ENCODE data around the gene SLC18A2. TPM values are rescaled to one million over a fixed set of nuclear protein-coding genes. Genes with fewer than 3 reads are reported as not detected.

Gene SLC18A2
- total and polyA plus RNA-seq, 4 donors: 0.76 to 5.8 (median 1.4) TPM

GRCh38 chr10:117260084-117260483, 19.2 kb downstream of the SLC18A2 start:
- Histone ChIP-seq H3K36me3 (ENCODE audit: control insufficient read depth, insufficient read depth, low read length) (no peaks in the 10 kb centered on the region), H3K27ac (ENCODE audit: low read depth, low read length) (no peak overlapping the region), H3K27me3 (ENCODE audit: control insufficient read depth, insufficient read depth, low read length) (no peaks in the 10 kb centered on the region), H3K4me1 (ENCODE audit: control insufficient read depth, insufficient read depth, low read length) (no peaks in the 10 kb centered on the region), H3K4me3 (ENCODE audit: low read depth, low read length) (no peak overlapping the region), H3K9me3 (ENCODE audit: control insufficient read depth, insufficient read depth, low read length) (no peaks in the 10 kb centered on the region)
- 22% methylated on average over 2 of the region's 4 CpGs for WGBS (ENCODE audit: insufficient coverage)
- DNase-seq (ENCODE audit: low read depth in 4 of 6, low spot score in 6 of 6): no peak

- Histone ChIP-seq H3K27me3 (ENCODE audit: control insufficient read depth, insufficient read depth, low read length) (no peaks in the 10 kb centered on the region), H3K4me3 (ENCODE audit: low read depth, low read length) (no peak overlapping the region), H3K9me3 (ENCODE audit: control insufficient read depth, insufficient read depth, low read length) (no peaks in the 10 kb centered on the region), H3K4me1 (ENCODE audit: control insufficient read depth, insufficient read depth, low read length) (no peaks in the 10 kb centered on the region), H3K36me3 (ENCODE audit: control insufficient read depth, insufficient read depth, low read length) (no peaks in the 10 kb centered on the region), H3K27ac (ENCODE audit: low read depth, low read length) (no peak overlapping the region)
- WGBS (ENCODE audit: insufficient coverage): no CpG with 5 or more reads among the region's 3 CpGs
- no peak for DNase-seq (ENCODE audit: low read depth in 4 of 6, low spot score in 6 of 6)
Measured at GRCh38 chr10:117261501-117261900, 20.6 kb downstream of the SLC18A2 start.

GRCh38 chr10:117262291-117262902, 21.5 kb downstream of the SLC18A2 start:
- H3K36me3 ChIP-seq (ENCODE audit: control insufficient read depth, insufficient read depth, low read length): no peaks in the 10 kb centered on the region
- no peak overlapping the region for H3K4me3 ChIP-seq (ENCODE audit: low read depth, low read length)
- DNase-seq (ENCODE audit: low read depth in 4 of 6, low spot score in 6 of 6): no peak
- no peaks in the 10 kb centered on the region for H3K4me1 ChIP-seq (ENCODE audit: control insufficient read depth, insufficient read depth, low read length)
- no peaks in the 10 kb centered on the region for H3K27me3 ChIP-seq (ENCODE audit: control insufficient read depth, insufficient read depth, low read length)
- no peak overlapping the region for H3K27ac ChIP-seq (ENCODE audit: low read depth, low read length)
- no peaks in the 10 kb centered on the region for H3K9me3 ChIP-seq (ENCODE audit: control insufficient read depth, insufficient read depth, low read length)
- WGBS (ENCODE audit: insufficient coverage): 82% methylated on average over 7 of the region's 10 CpGs

- Histone ChIP-seq H3K4me1 (ENCODE audit: control insufficient read depth, insufficient read depth, low read length) (no peaks in the 10 kb centered on the region), H3K27ac (ENCODE audit: low read depth, low read length) (no peak overlapping the region), H3K9me3 (ENCODE audit: control insufficient read depth, insufficient read depth, low read length) (no peaks in the 10 kb centered on the region), H3K27me3 (ENCODE audit: control insufficient read depth, insufficient read depth, low read length) (no peaks in the 10 kb centered on the region), H3K36me3 (ENCODE audit: control insufficient read depth, insufficient read depth, low read length) (no peaks in the 10 kb centered on the region), H3K4me3 (ENCODE audit: low read depth, low read length) (no peak overlapping the region)
- 93% methylated on average over 3 of the region's 7 CpGs for WGBS (ENCODE audit: insufficient coverage)
- no peak for DNase-seq (ENCODE audit: low read depth in 4 of 6, low spot score in 6 of 6)
Measured at GRCh38 chr10:117262903-117263293, 22.0 kb downstream of the SLC18A2 start.

DNA sequence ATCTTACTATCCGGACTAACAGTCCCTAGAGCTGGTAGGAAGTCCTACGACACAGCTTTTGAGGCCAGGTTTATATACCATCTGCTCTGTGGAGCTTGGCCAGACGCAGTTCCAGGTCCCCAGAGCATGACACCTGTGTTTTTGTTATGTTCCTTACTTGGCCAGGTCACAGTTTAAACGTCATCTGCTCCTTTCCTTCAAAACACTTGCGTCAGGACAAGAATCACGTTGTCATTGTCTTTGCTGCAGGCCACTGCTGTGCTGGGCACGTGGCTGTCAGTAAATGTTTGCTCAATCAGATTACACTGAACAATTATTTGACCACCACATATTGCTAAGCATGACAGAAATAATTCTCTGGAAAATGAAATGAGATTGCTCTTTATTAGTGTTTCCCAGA, 23.9 kb downstream of the SLC18A2 start:
- H3K27me3 ChIP-seq (ENCODE audit: control insufficient read depth, insufficient read depth, low read length): no peaks in the 10 kb centered on the region
- WGBS (ENCODE audit: insufficient coverage): 65% methylated on average over 4 of the region's 7 CpGs
- H3K27ac ChIP-seq (ENCODE audit: low read depth, low read length): no peak overlapping the region
- H3K4me1 ChIP-seq (ENCODE audit: control insufficient read depth, insufficient read depth, low read length): no peaks in the 10 kb centered on the region
- peak in 1 of 6 donors; percentile 16 for DNase-seq (ENCODE audit: low read depth in 4 of 6, low spot score in 6 of 6)
- no peak overlapping the region for H3K4me3 ChIP-seq (ENCODE audit: low read depth, low read length)
- H3K9me3 ChIP-seq (ENCODE audit: control insufficient read depth, insufficient read depth, low read length): no peaks in the 10 kb centered on the region
- no peaks in the 10 kb centered on the region for H3K36me3 ChIP-seq (ENCODE audit: control insufficient read depth, insufficient read depth, low read length)

- no peak for DNase-seq (ENCODE audit: low read depth in 4 of 6, low spot score in 6 of 6)
- no peaks in the 10 kb centered on the region for H3K4me1 ChIP-seq (ENCODE audit: control insufficient read depth, insufficient read depth, low read length)
- H3K27me3 ChIP-seq (ENCODE audit: control insufficient read depth, insufficient read depth, low read length): no peaks in the 10 kb centered on the region
- 53% methylated on average over 2 of the region's 9 CpGs for WGBS (ENCODE audit: insufficient coverage)
- H3K36me3 ChIP-seq (ENCODE audit: control insufficient read depth, insufficient read depth, low read length): no peaks in the 10 kb centered on the region
- H3K4me3 ChIP-seq (ENCODE audit: low read depth, low read length): no peak overlapping the region
- H3K9me3 ChIP-seq (ENCODE audit: control insufficient read depth, insufficient read depth, low read length): no peaks in the 10 kb centered on the region
- no peak overlapping the region for H3K27ac ChIP-seq (ENCODE audit: low read depth, low read length)
Measured at GRCh38 chr10:117266400-117266799, 25.5 kb downstream of the SLC18A2 start.

GRCh38 chr10:117266812-117267211, 25.9 kb downstream of the SLC18A2 start:
- Histone ChIP-seq H3K4me1 (ENCODE audit: control insufficient read depth, insufficient read depth, low read length) (no peaks in the 10 kb centered on the region), H3K9me3 (ENCODE audit: control insufficient read depth, insufficient read depth, low read length) (no peaks in the 10 kb centered on the region), H3K36me3 (ENCODE audit: control insufficient read depth, insufficient read depth, low read length) (no peaks in the 10 kb centered on the region), H3K27ac (ENCODE audit: low read depth, low read length) (no peak overlapping the region), H3K27me3 (ENCODE audit: control insufficient read depth, insufficient read depth, low read length) (no peaks in the 10 kb centered on the region), H3K4me3 (ENCODE audit: low read depth, low read length) (no peak overlapping the region)
- WGBS (ENCODE audit: insufficient coverage): no CpG with 5 or more reads among the region's 2 CpGs
- no peak for DNase-seq (ENCODE audit: low read depth in 4 of 6, low spot score in 6 of 6)

- Histone ChIP-seq H3K4me1 (ENCODE audit: control insufficient read depth, insufficient read depth, low read length) (no peaks in the 10 kb centered on the region), H3K36me3 (ENCODE audit: control insufficient read depth, insufficient read depth, low read length) (no peaks in the 10 kb centered on the region), H3K9me3 (ENCODE audit: control insufficient read depth, insufficient read depth, low read length) (no peaks in the 10 kb centered on the region), H3K27me3 (ENCODE audit: control insufficient read depth, insufficient read depth, low read length) (no peaks in the 10 kb centered on the region), H3K4me3 (ENCODE audit: low read depth, low read length) (no peak overlapping the region), H3K27ac (ENCODE audit: low read depth, low read length) (no peak overlapping the region)
- no peak for DNase-seq (ENCODE audit: low read depth in 4 of 6, low spot score in 6 of 6)
- WGBS (ENCODE audit: insufficient coverage): 90% methylated on average over 4 of the region's 4 CpGs
Measured at GRCh38 chr10:117268258-117268657, 27.3 kb downstream of the SLC18A2 start.

DNA sequence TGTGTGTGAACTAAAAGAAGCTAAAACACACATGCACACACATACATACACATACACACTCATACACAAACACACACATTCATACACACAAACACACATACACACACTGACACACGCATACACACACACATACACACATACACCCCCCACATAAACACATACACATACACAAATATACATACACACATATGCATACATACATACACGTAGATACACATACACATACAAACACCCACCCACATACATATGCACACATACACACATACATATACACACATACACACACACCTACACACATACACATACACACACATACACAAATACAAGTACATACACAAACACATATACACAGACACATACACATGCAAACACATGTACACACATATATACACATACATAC, 28.0 kb downstream of the SLC18A2 start:
- 98% methylated on average over 2 of the region's 2 CpGs for WGBS (ENCODE audit: insufficient coverage)
- Histone ChIP-seq H3K27ac (ENCODE audit: low read depth, low read length) (no peak overlapping the region), H3K9me3 (ENCODE audit: control insufficient read depth, insufficient read depth, low read length) (no peaks in the 10 kb centered on the region), H3K36me3 (ENCODE audit: control insufficient read depth, insufficient read depth, low read length) (no peaks in the 10 kb centered on the region), H3K27me3 (ENCODE audit: control insufficient read depth, insufficient read depth, low read length) (no peaks in the 10 kb centered on the region), H3K4me1 (ENCODE audit: control insufficient read depth, insufficient read depth, low read length) (no peaks in the 10 kb centered on the region), H3K4me3 (ENCODE audit: low read depth, low read length) (no peak overlapping the region)
- no peak for DNase-seq (ENCODE audit: low read depth in 4 of 6, low spot score in 6 of 6)

GRCh38 chr10:117271427-117271826, 30.5 kb downstream of the SLC18A2 start:
- no peak overlapping the region for H3K27ac ChIP-seq (ENCODE audit: low read depth, low read length)
- H3K27me3 ChIP-seq (ENCODE audit: control insufficient read depth, insufficient read depth, low read length): no peaks in the 10 kb centered on the region
- no peak overlapping the region for H3K4me3 ChIP-seq (ENCODE audit: low read depth, low read length)
- no peaks in the 10 kb centered on the region for H3K4me1 ChIP-seq (ENCODE audit: control insufficient read depth, insufficient read depth, low read length)
- H3K36me3 ChIP-seq (ENCODE audit: control insufficient read depth, insufficient read depth, low read length): no peaks in the 10 kb centered on the region
- 83% methylated on average over 1 of the region's 3 CpGs for WGBS (ENCODE audit: insufficient coverage)
- DNase-seq (ENCODE audit: low read depth in 4 of 6, low spot score in 6 of 6): no peak
- H3K9me3 ChIP-seq (ENCODE audit: control insufficient read depth, insufficient read depth, low read length): no peaks in the 10 kb centered on the region

Data from spinal cord (tissue), 10 donors.